HG03520 (cell line): ENCODE results near the gene GRIK3.

Experiments used
- ATAC-seq: cut with Tn5 transposase; IDR thresholded peaks from one replicate; pipeline ENCODE4 v1.9.1; 2021; ENCODE audit warnings: mild to moderate bottlenecking, moderate library complexity; ENCODE audit not compliant: unreplicated experiment

Gene GRIK3

DNA sequence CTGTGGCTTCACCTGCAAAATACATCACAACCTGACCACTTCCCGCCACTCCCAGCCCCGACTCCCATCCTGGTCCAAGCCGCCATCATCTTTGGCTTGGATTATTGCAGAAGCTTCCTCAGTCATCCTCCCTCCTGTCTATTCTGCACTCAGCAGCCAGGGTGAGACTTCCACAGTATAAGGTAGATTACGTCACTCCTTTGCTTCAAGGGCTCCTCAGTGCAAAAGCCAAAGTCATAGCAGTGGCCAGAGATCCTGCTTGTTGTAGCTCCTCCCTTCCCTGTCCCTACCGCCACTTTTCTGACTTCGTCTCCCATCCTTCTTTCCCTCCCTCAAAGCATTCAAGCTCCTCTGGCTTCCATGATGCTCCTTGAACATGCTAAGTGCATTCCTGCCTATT lies 152.8 kb downstream of the GRIK3 start:
- ATAC-seq: no peak

GRCh38 chr1:36881068-36881405 lies 153.3 kb downstream of the GRIK3 start:
- no peak for ATAC-seq

GRCh38 chr1:36880155-36881067 lies 153.9 kb downstream of the GRIK3 start:
- no peak for ATAC-seq

- no peak for ATAC-seq
Observed at GRCh38 chr1:36879613-36880012, 154.7 kb downstream of the GRIK3 start.

- no peak for ATAC-seq
Observed at GRCh38 chr1:36876990-36877389, 157.3 kb downstream of the GRIK3 start.

DNA sequence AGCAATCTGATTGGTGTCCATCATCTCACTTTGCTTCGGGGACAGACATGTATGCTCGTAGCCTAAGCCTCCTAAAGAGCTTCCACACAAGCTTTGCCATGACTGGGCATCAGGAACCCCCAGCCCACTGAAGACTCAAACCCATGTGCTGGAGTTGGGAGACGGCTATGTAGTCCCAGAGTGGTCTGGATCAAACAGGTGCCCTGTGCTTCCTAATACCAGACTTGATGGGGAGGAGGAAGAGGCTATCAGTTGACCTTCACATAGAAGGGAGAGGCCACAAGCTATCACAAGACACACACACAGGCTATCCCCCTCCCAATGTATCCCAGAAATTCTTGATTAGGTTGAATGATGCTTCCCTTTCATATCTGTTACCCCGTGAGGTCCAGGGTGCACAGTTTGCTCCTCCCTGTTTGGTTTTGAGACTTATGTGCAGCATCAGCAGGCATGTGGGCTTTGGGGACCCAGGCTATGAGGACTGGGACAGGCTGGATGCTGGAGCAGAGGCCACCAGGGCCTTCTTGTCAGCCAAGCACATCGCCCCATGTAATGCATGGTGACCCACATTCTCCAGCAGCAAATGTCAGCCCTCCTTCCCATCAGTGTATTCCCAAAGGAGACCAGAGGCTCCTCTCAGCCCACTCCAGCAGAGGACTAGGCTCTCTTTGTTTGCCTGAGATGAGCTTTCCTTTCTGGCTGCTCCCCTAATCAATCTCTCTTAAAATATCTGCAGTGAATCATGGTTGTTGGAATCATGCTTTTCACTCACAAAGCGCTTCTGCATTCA lies 159.8 kb downstream of the GRIK3 start:
- ATAC-seq: no peak

GRCh38 chr1:36872858-36873257 lies 161.5 kb downstream of the GRIK3 start:
- ATAC-seq: no peak

- ATAC-seq: no peak
Observed at GRCh38 chr1:36872126-36872754, 162.1 kb downstream of the GRIK3 start.

DNA sequence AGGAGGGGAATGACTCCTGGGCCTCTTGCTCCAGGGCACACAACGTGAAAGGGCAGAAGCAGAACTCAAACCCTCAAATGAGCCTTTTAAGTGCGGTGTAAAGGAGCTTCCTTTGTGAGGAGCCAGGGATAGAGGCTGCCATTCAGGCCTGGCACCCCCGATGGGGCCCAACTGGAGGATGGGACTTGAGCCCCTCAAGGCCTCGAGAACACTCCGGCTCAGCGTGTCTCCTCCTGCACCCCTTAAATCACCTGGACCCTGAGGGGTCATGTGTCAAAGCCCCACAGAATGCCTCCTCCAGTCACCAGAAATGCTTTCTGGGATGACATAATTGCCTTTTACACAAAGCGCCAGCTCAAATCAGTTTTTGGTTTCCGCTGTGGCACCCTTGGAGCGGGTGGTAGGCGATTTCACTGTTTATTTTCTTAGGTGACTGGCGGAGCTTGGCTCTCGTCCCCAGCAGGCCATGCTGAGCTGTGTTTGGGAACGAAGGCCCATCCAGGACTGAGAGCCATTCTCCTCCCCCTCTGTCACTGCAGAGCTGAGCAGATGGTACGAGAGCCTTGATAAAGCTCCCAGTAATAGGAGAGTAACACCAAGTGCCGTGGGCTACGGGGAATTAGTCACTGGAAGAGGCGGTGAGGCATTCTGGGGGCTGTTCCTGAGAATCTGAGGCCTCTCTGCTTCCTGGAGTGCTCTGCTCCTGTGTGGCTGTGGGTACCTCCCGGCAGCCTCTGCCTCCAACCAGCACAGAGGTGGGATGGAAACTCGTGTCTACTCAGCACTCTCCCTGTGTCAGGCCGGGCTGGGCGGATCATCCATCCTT lies 163.0 kb downstream of the GRIK3 start:
- no peak for ATAC-seq

GRCh38 chr1:36869826-36870225 lies 164.5 kb downstream of the GRIK3 start:
- ATAC-seq: no peak

DNA sequence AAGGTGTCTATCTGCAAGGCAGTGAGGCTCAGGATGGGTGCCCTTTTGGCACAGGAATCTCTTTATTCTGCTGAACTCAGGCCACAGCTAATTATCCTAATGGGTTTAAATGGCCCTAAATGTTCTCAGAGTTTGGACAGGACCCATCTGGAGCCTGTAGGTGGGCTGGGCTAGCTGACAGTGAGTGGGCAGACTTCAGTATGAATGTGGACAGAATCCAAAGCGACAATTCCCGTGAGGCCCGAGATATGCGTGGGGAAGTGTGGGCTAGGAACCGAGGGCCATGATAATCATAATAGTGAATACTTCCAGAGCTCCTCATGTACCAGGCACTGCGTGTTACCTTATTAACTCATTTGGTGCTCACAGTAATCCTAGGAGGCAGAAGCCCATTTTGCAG lies 165.3 kb downstream of the GRIK3 start:
- ATAC-seq: no peak

DNA sequence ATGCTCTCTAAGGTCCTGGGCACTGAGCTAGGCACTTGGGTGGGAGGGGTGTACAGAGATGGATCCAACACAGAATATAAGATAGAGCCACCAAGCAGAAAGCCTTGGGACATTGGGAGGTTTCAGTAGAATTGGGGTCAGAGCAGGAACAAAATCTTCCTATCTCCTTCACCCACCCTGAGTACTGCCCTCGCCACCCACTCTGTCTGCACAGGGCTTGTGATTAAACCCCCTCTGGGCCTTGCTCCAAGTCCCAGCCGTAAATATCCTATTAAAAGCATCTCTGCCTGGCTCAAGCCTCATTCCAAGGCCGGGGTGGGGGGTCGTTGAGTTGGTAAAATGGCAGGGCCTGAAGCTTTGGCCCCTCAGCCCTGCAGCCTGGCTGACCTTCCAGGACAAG lies 166.7 kb downstream of the GRIK3 start:
- no peak for ATAC-seq

DNA sequence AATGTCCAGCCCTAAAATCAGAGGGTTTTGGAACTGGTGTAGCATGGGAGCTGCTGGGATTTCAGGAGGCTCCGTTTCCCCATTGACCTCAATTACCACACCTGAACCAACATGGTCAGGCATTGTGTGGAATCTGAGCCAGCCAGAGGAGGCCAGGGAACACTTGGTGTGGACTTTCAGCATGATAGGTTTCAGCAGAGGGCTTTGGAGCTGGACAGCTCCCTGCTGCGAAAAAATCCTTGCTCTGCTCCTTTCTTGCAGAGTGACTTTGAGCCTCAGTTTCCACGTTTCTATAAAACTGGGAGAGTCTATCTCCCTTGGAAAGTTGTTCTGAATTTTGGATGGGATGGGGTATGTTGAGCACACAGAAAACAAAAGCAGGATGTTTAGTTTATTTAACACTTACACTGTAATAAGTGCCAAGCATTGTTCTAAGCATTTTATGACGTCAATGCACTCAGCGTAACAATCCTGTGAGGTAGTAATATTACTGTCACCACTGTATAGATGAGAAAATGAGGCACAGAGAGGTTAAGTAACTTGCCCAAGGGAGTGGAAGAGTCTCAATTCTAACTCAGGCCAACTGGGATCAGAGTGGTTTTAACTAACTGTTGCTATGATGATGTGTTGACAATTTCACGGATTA lies 168.0 kb downstream of the GRIK3 start:
- no peak for ATAC-seq

DNA sequence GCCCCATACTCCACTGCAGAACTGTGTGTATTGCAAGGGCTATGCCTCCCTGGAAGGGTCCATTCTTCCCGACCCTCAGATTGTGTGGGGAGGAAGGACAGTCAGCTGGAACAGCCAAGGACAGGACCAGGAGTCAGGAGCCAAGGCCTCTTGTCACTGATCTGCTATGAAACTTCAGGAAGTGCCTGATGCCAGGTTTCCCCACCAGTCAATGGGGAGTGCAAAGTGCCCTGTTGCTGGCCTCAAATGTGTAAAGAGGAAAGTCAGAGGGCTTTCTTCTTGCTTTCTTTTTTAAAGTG lies 168.8 kb downstream of the GRIK3 start:
- ATAC-seq: no peak

GRCh38 chr1:36864823-36865601 lies 169.3 kb downstream of the GRIK3 start:
- ATAC-seq: no peak

DNA sequence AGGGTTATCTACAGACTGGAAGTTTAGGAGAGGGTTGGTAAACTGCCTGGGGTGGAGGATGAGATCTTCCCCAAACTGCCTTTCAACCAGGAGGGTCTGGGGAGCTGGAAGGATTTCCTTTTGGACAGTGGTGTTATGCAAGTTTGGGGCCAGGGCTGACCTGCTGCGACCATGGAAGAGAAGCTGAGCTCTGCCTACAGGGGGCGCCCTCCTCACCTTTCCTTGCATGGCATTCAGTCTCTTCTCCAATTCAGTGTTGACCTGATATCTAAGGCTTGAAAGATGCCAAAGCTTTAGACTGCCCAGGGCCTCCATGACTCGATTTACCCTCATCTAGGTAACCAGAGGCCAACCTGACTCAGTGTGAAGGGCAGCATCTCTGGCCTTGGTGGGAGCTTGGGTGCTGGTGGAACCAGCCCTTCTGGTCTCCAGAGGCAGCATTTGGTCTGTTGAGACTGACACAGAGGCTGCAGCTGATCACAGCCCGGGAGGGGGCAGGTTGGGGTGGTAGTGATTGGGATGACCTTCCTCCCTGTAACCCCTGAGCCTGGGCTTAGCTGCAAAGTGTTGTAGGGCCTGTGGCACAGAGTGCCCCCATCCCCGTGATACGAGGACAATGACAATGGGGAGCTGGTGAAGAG lies 170.0 kb downstream of the GRIK3 start:
- no peak for ATAC-seq

DNA sequence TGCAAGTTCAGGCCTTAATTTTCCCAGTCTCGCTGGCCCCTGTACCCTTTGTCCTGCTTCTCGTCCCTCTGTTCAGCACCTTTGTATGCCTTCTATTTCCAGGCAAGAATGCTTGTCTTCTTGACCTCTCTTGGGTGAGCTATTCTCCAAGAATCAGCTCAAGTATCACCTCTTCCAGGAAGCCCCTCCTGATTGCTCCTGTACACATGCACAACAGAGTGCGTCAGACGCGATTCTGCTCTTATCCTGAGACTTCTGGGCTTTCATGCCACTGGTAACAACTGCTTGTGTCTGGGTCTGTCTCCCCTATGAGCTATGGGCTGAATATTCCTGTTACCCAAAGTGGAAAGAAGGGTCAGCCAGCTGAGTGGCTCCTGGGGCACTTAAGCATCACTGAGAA lies 170.8 kb downstream of the GRIK3 start:
- ATAC-seq: no peak

DNA sequence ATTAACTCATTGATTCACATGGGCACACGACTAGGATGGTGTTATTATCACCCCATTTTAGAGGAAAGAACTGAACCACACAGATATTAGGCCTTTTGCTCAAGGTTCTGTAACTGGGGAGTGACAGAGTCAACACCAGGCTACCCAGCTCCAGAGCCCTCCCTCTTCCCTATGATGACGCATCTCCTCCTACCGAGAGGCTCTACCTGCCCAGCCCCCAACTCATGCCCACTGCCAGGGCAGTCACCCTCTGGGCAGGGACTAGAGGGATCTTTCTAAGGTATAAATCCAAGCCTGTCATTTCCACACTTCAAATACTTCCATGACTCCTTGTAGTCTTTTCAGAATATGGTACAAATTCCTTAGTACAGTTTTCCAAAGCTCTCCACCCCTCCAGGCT lies 171.3 kb downstream of the GRIK3 start:
- no peak for ATAC-seq

DNA sequence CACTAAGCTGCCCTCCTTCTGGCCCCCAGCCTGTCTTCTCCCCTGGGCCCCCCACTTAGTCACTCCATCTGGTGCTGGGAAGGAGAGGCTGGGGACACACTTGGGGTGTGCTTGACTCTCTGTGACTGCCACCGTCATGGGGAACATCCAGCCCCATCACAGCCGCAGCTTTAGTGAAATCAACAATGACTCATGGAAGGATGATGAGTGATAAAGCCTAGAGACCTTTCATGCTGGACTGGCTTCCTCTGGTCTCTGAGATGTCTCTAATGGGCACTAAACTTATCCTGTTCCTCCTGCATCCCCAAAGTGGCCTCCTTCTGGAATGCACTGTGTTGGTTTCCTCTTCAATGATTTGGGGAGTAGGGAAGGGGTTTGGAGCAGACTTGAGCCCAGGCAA lies 172.9 kb downstream of the GRIK3 start:
- no peak for ATAC-seq
